A673 (cell line): Measurements from ENCODE around the gene POM121L2.

Source experiments
- EZH2 ChIP-seq: fragments of 200-600 bp; sonication (generic); IDR thresholded peaks from 2 replicates; pipeline ENCODE4 v1.6.1; 2017; ENCODE audit warnings: borderline replicate concordance, low read depth, mild to moderate bottlenecking, mixed read lengths, antibody characterized with exemption, low read length; ENCODE audit not compliant: poor library complexity, severe bottlenecking
- TF ChIP-seq, protein P1 (sequence below): fragments of 300-800, 200-600 bp; sonication (generic); conservative IDR thresholded peaks from 2 replicates; pipeline ENCODE4 v1.5.1; 2017; ENCODE audit warnings: low read depth, mild to moderate bottlenecking, antibody characterized with exemption, low read length, moderate library complexity, mixed read lengths

GRCh38 chr6:27290065-27290849 is 21.8 kb downstream of the POM121L2 start:
- TF ChIP-seq, protein P1, sequence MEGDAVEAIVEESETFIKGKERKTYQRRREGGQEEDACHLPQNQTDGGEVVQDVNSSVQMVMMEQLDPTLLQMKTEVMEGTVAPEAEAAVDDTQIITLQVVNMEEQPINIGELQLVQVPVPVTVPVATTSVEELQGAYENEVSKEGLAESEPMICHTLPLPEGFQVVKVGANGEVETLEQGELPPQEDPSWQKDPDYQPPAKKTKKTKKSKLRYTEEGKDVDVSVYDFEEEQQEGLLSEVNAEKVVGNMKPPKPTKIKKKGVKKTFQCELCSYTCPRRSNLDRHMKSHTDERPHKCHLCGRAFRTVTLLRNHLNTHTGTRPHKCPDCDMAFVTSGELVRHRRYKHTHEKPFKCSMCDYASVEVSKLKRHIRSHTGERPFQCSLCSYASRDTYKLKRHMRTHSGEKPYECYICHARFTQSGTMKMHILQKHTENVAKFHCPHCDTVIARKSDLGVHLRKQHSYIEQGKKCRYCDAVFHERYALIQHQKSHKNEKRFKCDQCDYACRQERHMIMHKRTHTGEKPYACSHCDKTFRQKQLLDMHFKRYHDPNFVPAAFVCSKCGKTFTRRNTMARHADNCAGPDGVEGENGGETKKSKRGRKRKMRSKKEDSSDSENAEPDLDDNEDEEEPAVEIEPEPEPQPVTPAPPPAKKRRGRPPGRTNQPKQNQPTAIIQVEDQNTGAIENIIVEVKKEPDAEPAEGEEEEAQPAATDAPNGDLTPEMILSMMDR, result no peak
- no peak for TF ChIP-seq EZH2
